PC-9 (cell line): ENCODE data around the gene CXCR6. TPM values are rescaled to one million over a fixed set of nuclear protein-coding genes. Genes with fewer than 3 reads are reported as not detected.

Source experiments
- BruUV-seq: library from RNA; stranded (reverse); fragments of 400-500 nt; replicated peaks from 2 replicates; lab custom pipeline; 2021; lab: Mats Ljungman, UMichigan
- CTCF ChIA-PET: fragments of 300-600 bp; sonication (Branson Sonifier 250); formaldehyde crosslinking; loops from one replicate; lab custom pipeline; 2022; ENCODE audit warnings: antibody characterized with exemption; lab: Charles Lee
- POLR2A ChIA-PET: fragments of 300-600 bp; sonication (Branson Sonifier 250); formaldehyde crosslinking; loops from one replicate; lab custom pipeline; 2022; ENCODE audit warnings: antibody characterized with exemption; ENCODE audit not compliant: unreplicated experiment; lab: Charles Lee
- DNase-seq, 2 experiments: peaks; one replicate each; pipeline versions ENCODE4 v3.0.0 to v3.0.0-alpha.2; 2015 to 2022; ENCODE audit warnings: mixed read lengths in 1 of 2
- H2AFZ ChIP-seq: fragments of 200-600 bp; sonication (generic); 2 replicates; pipeline ENCODE4 v1.8.1; 2017; ENCODE audit warnings: antibody characterized with exemption
- H3F3A ChIP-seq: fragments of 200-600 bp; sonication (generic); 2 replicates; pipeline ENCODE4 v1.8.1; 2017; ENCODE audit warnings: antibody characterized with exemption, mild to moderate bottlenecking, low read depth; ENCODE audit not compliant: insufficient read depth
- H3K27ac ChIP-seq: fragments of 200-600 bp; sonication (generic); 2 replicates; pipeline ENCODE4 v1.6.1; 2016; ENCODE audit warnings: mixed run types
- H3K27me3 ChIP-seq: fragments of 200-600 bp; sonication (generic); 2 replicates; pipeline ENCODE4 v1.6.1; 2016; ENCODE audit warnings: low read depth, mixed run types; ENCODE audit not compliant: insufficient read depth
- H3K36me3 ChIP-seq: fragments of 200-600 bp; sonication (generic); 2 replicates; pipeline ENCODE4 v1.6.1; 2016; ENCODE audit warnings: low read depth, mixed run types
- H3K4me1 ChIP-seq: fragments of 200-600 bp; sonication (generic); replicated peaks from 2 replicates; pipeline ENCODE4 v1.6.1; 2016; ENCODE audit warnings: mixed run types; ENCODE audit not compliant: insufficient read depth
- H3K4me2 ChIP-seq: fragments of 200-600 bp; sonication (generic); 2 replicates; pipeline ENCODE4 v1.6.1; 2017; ENCODE audit warnings: mixed run types
- H3K4me3 ChIP-seq: fragments of 200-600 bp; sonication (generic); 2 replicates; pipeline ENCODE4 v1.6.1; 2016; ENCODE audit warnings: mixed run types
- H3K79me2 ChIP-seq: fragments of 200-600 bp; sonication (generic); 2 replicates; pipeline ENCODE4 v1.6.1; 2017; ENCODE audit warnings: low read depth, mixed run types
- H3K9me2 ChIP-seq: fragments of 200-600 bp; sonication (generic); 2 replicates; pipeline ENCODE4 v1.8.1; 2017; ENCODE audit warnings: mild to moderate bottlenecking; ENCODE audit not compliant: insufficient read depth
- H3K9me3 ChIP-seq: fragments of 200-600 bp; sonication (generic); 2 replicates; pipeline ENCODE4 v1.8.1; 2016; ENCODE audit warnings: low read depth; ENCODE audit not compliant: insufficient read depth
- H4K20me1 ChIP-seq: fragments of 200-600 bp; sonication (generic); 2 replicates; pipeline ENCODE4 v1.8.1; 2017; ENCODE audit not compliant: insufficient read depth
- EZH2 ChIP-seq: fragments of 200-600 bp; sonication (generic); IDR thresholded peaks from 2 replicates; pipeline ENCODE4 v1.8.0; 2017; ENCODE audit warnings: antibody characterized with exemption, low read depth
- intact Hi-C: fragments of 100-400 bp; cut with micrococcal nuclease; formaldehyde crosslinking; loops from one replicate; pipeline ENCODE4 v1.10.0; 2022; ENCODE audit not compliant: unreplicated experiment
- total RNA-seq: library from RNA; stranded (reverse); gene quantifications from 2 replicates; pipeline ENCODE4 v1.2.3, GENCODE V29; 2021
- TF ChIP-seq, protein P1 (sequence below): fragments of 200-600 bp; sonication (generic); conservative IDR thresholded peaks from 2 replicates; pipeline ENCODE4 v1.6.1; 2017; ENCODE audit warnings: mixed run types, antibody characterized with exemption, mild to moderate bottlenecking, moderate library complexity

CXCR6 gene
- total RNA-seq, 1 experiment from 2014 or later, result 0.74 TPM

DNA sequence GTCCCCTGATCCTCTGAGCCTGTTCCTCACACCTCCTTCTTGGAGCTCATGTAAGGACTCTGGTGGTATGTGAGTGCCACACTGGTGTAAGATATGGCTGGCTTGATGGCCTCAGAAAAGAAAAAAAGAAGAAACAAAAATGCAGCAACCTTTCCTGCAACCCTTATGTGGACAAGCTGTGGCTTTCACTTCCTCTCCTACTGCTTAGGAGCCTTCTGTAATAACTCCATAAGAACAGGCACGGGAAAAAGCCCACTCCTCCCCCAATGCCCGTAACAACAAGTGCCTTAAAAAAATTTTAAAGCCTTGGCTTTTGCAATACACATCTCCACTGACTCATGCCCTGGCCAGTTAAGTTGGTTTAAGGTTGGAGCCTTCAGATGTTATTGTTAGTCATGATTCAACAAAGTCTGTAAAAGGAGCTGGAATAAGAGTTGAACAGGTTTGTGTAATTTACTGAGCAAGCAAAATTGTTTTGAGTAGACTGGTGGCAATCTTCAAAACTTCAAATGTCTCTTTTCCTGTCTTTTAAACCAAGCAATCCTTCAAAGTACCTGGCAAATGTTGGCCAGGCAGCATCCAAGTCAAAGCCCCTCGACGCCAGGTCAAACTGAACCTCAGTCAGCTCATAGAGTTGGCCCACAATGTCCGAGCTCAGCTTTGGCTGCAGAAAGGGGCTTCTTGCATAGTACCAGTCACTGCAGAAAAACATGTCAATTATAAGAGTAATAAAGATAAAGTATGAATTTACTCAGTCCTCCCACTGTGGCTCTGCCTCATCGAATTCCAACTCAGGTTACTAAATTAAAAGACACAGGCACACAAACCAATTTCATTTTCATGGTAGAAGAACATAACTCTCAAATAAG, 29.5 kb downstream of the CXCR6 start:
- TF ChIP-seq EZH2, result no peak
- TF ChIP-seq, protein P1, sequence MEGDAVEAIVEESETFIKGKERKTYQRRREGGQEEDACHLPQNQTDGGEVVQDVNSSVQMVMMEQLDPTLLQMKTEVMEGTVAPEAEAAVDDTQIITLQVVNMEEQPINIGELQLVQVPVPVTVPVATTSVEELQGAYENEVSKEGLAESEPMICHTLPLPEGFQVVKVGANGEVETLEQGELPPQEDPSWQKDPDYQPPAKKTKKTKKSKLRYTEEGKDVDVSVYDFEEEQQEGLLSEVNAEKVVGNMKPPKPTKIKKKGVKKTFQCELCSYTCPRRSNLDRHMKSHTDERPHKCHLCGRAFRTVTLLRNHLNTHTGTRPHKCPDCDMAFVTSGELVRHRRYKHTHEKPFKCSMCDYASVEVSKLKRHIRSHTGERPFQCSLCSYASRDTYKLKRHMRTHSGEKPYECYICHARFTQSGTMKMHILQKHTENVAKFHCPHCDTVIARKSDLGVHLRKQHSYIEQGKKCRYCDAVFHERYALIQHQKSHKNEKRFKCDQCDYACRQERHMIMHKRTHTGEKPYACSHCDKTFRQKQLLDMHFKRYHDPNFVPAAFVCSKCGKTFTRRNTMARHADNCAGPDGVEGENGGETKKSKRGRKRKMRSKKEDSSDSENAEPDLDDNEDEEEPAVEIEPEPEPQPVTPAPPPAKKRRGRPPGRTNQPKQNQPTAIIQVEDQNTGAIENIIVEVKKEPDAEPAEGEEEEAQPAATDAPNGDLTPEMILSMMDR, result no peak
- Histone ChIP-seq H3K4me2 (peak overlapping the region; percentile 64), H4K20me1 (no peaks in the 10 kb centered on the region), H2AFZ (no peak overlapping the region), H3K9me3 (no peaks in the 10 kb centered on the region), H3K9me2 (no peaks in the 10 kb centered on the region), H3K27me3 (no peaks in the 10 kb centered on the region), H3K36me3 (peaks cover 13% of the 10 kb centered on the region; the same call in 1 of the 2 replicates), H3F3A (peaks cover 14% of the 10 kb centered on the region), H3K4me3 (no peak overlapping the region), H3K4me1 (peaks cover 32% of the 10 kb centered on the region), H3K79me2 (no peaks in the 10 kb centered on the region), H3K27ac (peak overlapping the region; percentile 70)
- BruUV-seq, result no TSS peak
- POLR2A ChIA-PET, result interaction anchor here (0.6 to 0.7 kb wide), 3 partner anchors 13 to 1012 kb away, joined by 4 to 6 read pairs (median 4); no protein-coding TSS in a partner anchor
- CTCF ChIA-PET, result interaction anchor here (0.5 to 0.6 kb wide), 2 partner anchors 840 to 1026 kb away, joined by 3 to 5 read pairs; no protein-coding TSS in a partner anchor
- intact Hi-C loops, result loop anchor here (2.0 kb wide), 1 partner anchor 22 kb away; the partner anchor contains the start of gene FYCO1
- DNase-seq, result peak; percentile 49 to 93

DNA sequence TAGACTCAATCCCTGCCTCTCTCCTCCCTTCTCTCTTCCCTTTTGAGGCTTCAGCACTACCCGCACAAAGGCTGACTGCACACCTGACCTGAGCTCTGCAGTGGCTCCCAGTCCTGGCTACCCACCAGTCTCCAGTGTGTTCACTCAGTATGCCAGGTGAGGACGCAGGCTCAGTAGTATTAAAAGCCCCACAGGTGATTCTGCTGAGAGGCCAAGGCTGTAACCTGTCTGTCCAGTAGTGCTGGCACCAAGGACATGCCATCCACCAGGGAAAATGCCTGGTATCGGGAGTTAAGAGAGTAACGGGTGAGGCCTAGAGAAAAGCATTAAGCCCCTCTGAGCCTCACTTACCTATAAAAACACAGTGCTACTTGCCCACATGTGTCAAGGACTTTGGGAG, 31.4 kb downstream of the CXCR6 start:
- H3K4me2 ChIP-seq, result no peak overlapping the region
- H3K27ac ChIP-seq, result no peak overlapping the region
- ChIA-PET POLR2A (no interaction called here), CTCF (no interaction called here)
- H2AFZ ChIP-seq, result no peak overlapping the region
- DNase-seq, result no peak
- no peaks in the 10 kb centered on the region for H3K79me2 ChIP-seq
- no TSS peak for BruUV-seq
- no peaks in the 10 kb centered on the region for H4K20me1 ChIP-seq
- H3K4me1 ChIP-seq, result peaks cover 33% of the 10 kb centered on the region
- peaks cover 14% of the 10 kb centered on the region for H3F3A ChIP-seq
- intact Hi-C loops, result no loop called here
- H3K36me3 ChIP-seq, result peaks cover 18% of the 10 kb centered on the region; the same call in 1 of the 2 replicates
- H3K4me3 ChIP-seq, result no peak overlapping the region
- no peaks in the 10 kb centered on the region for H3K27me3 ChIP-seq
- H3K9me2 ChIP-seq, result no peaks in the 10 kb centered on the region
- no peak for TF ChIP-seq EZH2
- TF ChIP-seq, protein P1, result no peak
- H3K9me3 ChIP-seq, result no peaks in the 10 kb centered on the region

DNA sequence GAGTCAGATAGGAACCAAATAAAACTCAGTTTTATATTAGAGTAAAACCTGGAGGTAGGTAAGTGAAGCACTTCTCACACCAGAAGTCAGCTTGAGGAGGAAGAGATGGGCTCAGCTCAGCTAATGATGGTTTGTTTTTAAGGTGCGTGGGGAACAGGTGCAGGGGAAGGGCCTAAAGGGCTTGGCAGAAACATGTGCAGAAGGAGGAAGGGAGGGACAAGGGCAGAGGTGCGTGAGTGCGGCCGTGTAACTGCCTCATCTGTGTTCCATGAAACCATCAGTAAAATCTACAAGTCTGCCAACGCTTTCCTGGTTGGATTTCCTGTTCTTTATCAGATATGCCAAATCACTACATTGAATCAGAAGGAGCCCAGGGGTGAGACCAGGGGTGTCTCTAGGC, 32.4 kb downstream of the CXCR6 start:
- no TSS peak for BruUV-seq
- no peaks in the 10 kb centered on the region for H3K9me3 ChIP-seq
- H3F3A ChIP-seq, result peaks cover 14% of the 10 kb centered on the region
- no peak for DNase-seq
- no peak overlapping the region for H3K4me2 ChIP-seq
- H3K36me3 ChIP-seq, result peaks cover 23% of the 10 kb centered on the region; the same call in 1 of the 2 replicates
- intact Hi-C loops, result no loop called here
- no peaks in the 10 kb centered on the region for H3K79me2 ChIP-seq
- peaks cover 33% of the 10 kb centered on the region for H3K4me1 ChIP-seq
- no peaks in the 10 kb centered on the region for H3K9me2 ChIP-seq
- no peak overlapping the region for H2AFZ ChIP-seq
- H3K27ac ChIP-seq, result no peak overlapping the region
- no peaks in the 10 kb centered on the region for H4K20me1 ChIP-seq
- H3K4me3 ChIP-seq, result no peak overlapping the region
- POLR2A ChIA-PET, result no interaction called here
- H3K27me3 ChIP-seq, result no peaks in the 10 kb centered on the region
- CTCF ChIA-PET, result no interaction called here
- TF ChIP-seq, protein P1, result no peak
- TF ChIP-seq EZH2, result no peak
